Endothelial cell (in vitro differentiated cells): ENCODE results near the gene XAB2. TPM values are rescaled to one million over a fixed set of nuclear protein-coding genes. Genes with fewer than 3 reads are reported as not detected.

Experiments
- DNase-seq: peaks from one replicate; pipeline ENCODE4 v3.0.0; 2021; ENCODE audit warnings: low spot score
- H3K27ac Mint-ChIP-seq: one replicate; pipeline ENCODE4 v1.8.0; 2021; ENCODE audit warnings: mixed read lengths, inconsistent platforms; ENCODE audit not compliant: unreplicated experiment
- H3K27me3 Mint-ChIP-seq: one replicate; pipeline ENCODE4 v1.8.0; 2021; ENCODE audit warnings: mild to moderate bottlenecking, moderate library complexity, mixed read lengths, inconsistent platforms; ENCODE audit not compliant: unreplicated experiment
- H3K36me3 Mint-ChIP-seq: one replicate; pipeline ENCODE4 v1.8.0; 2021; ENCODE audit warnings: mild to moderate bottlenecking, low read depth, mixed read lengths, inconsistent platforms; ENCODE audit not compliant: unreplicated experiment
- H3K4me1 Mint-ChIP-seq: one replicate; pipeline ENCODE4 v1.8.0; 2021; ENCODE audit warnings: mild to moderate bottlenecking, mixed read lengths, inconsistent platforms; ENCODE audit not compliant: unreplicated experiment
- H3K4me3 Mint-ChIP-seq: one replicate; pipeline ENCODE4 v1.8.0; 2021; ENCODE audit warnings: mild to moderate bottlenecking, mixed read lengths, inconsistent platforms; ENCODE audit not compliant: unreplicated experiment
- H3K9me3 Mint-ChIP-seq: one replicate; pipeline ENCODE4 v1.8.0; 2021; ENCODE audit warnings: mixed read lengths, inconsistent platforms; ENCODE audit not compliant: unreplicated experiment
- CTCF ChIP-seq: fragments of 200-600 bp; sonication (generic); IDR thresholded peaks from one replicate; pipeline ENCODE4 v1.5.0; 2021; ENCODE audit warnings: antibody characterized with exemption; ENCODE audit not compliant: unreplicated experiment
- total RNA-seq: library from RNA; stranded (reverse); fragmentation: NEBNext Ultra II Directional; extraction: Animal tissue kit (Norgen Biotek cat#: 25700); gene quantifications from one replicate; pipeline ENCODE4 v1.2.1, GENCODE V29; 2021; ENCODE audit not compliant: unreplicated experiment

Gene XAB2
- total RNA-seq, 1 donor from 2014 or later: 46.1 TPM

GRCh38 chr19:7602240-7602934, 27.0 kb downstream of the XAB2 start:
- TF ChIP-seq CTCF: no peak
- Mint-ChIP-seq H3K4me1 (no peaks in the 10 kb centered on the region), H3K36me3 (peaks cover 3% of the 10 kb centered on the region), H3K4me3 (no peak overlapping the region), H3K27me3 (peaks cover 4% of the 10 kb centered on the region), H3K9me3 (no peaks in the 10 kb centered on the region), H3K27ac (no peak overlapping the region)
- DNase-seq: no peak

- Mint-ChIP-seq H3K27ac (no peak overlapping the region), H3K4me1 (no peaks in the 10 kb centered on the region), H3K9me3 (no peaks in the 10 kb centered on the region), H3K4me3 (peak overlapping the region; percentile 25), H3K36me3 (peaks cover 3% of the 10 kb centered on the region), H3K27me3 (peaks cover 4% of the 10 kb centered on the region)
- no peak for TF ChIP-seq CTCF
- no peak for DNase-seq
Observed at GRCh38 chr19:7600721-7601120, 28.6 kb downstream of the XAB2 start.

- H3K4me3 Mint-ChIP-seq: no peak overlapping the region
- peaks cover 3% of the 10 kb centered on the region for H3K4me1 Mint-ChIP-seq
- H3K27me3 Mint-ChIP-seq: peaks cover 7% of the 10 kb centered on the region
- no peak for DNase-seq
- H3K9me3 Mint-ChIP-seq: no peaks in the 10 kb centered on the region
- H3K36me3 Mint-ChIP-seq: peaks cover 4% of the 10 kb centered on the region
- no peak overlapping the region for H3K27ac Mint-ChIP-seq
- TF ChIP-seq CTCF: no peak
Observed at GRCh38 chr19:7598180-7598579, 31.2 kb downstream of the XAB2 start.

GRCh38 chr19:7597689-7598088, 31.7 kb downstream of the XAB2 start:
- H3K27ac Mint-ChIP-seq: no peak overlapping the region
- no peak for TF ChIP-seq CTCF
- H3K4me3 Mint-ChIP-seq: no peak overlapping the region
- no peak for DNase-seq
- H3K36me3 Mint-ChIP-seq: peaks cover 4% of the 10 kb centered on the region
- H3K4me1 Mint-ChIP-seq: peaks cover 3% of the 10 kb centered on the region
- H3K9me3 Mint-ChIP-seq: no peaks in the 10 kb centered on the region
- peaks cover 7% of the 10 kb centered on the region for H3K27me3 Mint-ChIP-seq

- H3K4me3 Mint-ChIP-seq: no peak overlapping the region
- peaks cover 7% of the 10 kb centered on the region for H3K27me3 Mint-ChIP-seq
- TF ChIP-seq CTCF: no peak
- peaks cover 4% of the 10 kb centered on the region for H3K36me3 Mint-ChIP-seq
- no peaks in the 10 kb centered on the region for H3K9me3 Mint-ChIP-seq
- H3K27ac Mint-ChIP-seq: no peak overlapping the region
- DNase-seq: no peak
- peaks cover 3% of the 10 kb centered on the region for H3K4me1 Mint-ChIP-seq
Observed at GRCh38 chr19:7596211-7596937, 33.0 kb downstream of the XAB2 start.
